Heart right ventricle (tissue), 16 donors: ENCODE results near the gene PTPRD. TPM values are rescaled to one million over a fixed set of nuclear protein-coding genes. Genes with fewer than 3 reads are reported as not detected.

Experiments used
- ATAC-seq, 8 donors: fragments of 200-7000 bp; cut with Tn5 transposase; one replicate each; pipeline ENCODE4 v1.9.1; 2020; ENCODE audit warnings: mild to moderate bottlenecking in 8 of 8, moderate library complexity in 8 of 8, moderate number of reproducible peaks in 1 of 8
- DNase-seq, 2 donors: peaks; one replicate each; pipeline ENCODE4 v3.0.0-alpha.2; 2020
- H3K27ac ChIP-seq, 10 donors: fragments of 200-600 bp; sonication (generic) in 2 of 10; one replicate each; pipeline versions ENCODE4 v1.5.0 to v1.8.0; 2020 to 2022; ENCODE audit warnings: mild to moderate bottlenecking in 3 of 10
- H3K27me3 ChIP-seq, 7 donors: fragments of 200-600 bp; one replicate each; pipeline ENCODE4 v1.8.0; 2021 to 2022; ENCODE audit warnings: mild to moderate bottlenecking in 2 of 7
- H3K36me3 ChIP-seq, 9 donors: fragments of 200-600 bp; sonication (generic) in 1 of 9; one replicate each; pipeline versions ENCODE4 v1.5.0 to v1.8.0; 2020 to 2022; ENCODE audit warnings: mild to moderate bottlenecking in 2 of 9
- H3K4me1 ChIP-seq, 9 donors: fragments of 200-600 bp; sonication (generic) in 1 of 9; one replicate each; pipeline versions ENCODE4 v1.5.0 to v1.8.0; 2020 to 2022; ENCODE audit warnings: mild to moderate bottlenecking in 4 of 9
- H3K4me3 ChIP-seq, 10 donors: fragments of 200-600 bp; sonication (generic) in 2 of 10; one replicate each; pipeline versions ENCODE4 v1.5.0 to v1.8.0; 2020 to 2022; ENCODE audit warnings: mild to moderate bottlenecking in 7 of 10, moderate library complexity in 2 of 10
- H3K9me3 ChIP-seq, 11 donors: fragments of 200-600 bp in 10 of 11; sonication (generic) in 2 of 11; one replicate each; pipeline versions ENCODE4 v1.5.0 to v1.8.0; 2013 to 2022; ENCODE audit warnings: mild to moderate bottlenecking in 2 of 11, control low read depth in 1 of 11, moderate library complexity in 1 of 11
- WGBS, 2 donors: extraction: QIAGEN DNeasy Blood & Tissue Kit; methylation state at CpG; one replicate each; pipeline ENCODE4 v1.1.7; 2013; ENCODE audit warnings: inconsistent platforms in 1 of 2; 5-methylcytosine and 5-hydroxymethylcytosine counted together
- intact Hi-C, 10 donors: fragments of 100-400 bp; cut with DNase I; formaldehyde crosslinking; loops; one replicate each; pipeline versions ENCODE4 v1.11.1 to v1.14.2; 2022
- polyA plus RNA-seq, 2 donors: library from polyadenylated mRNA; stranded (reverse); fragments of 200-250 nt; gene quantifications; one replicate each; pipeline ENCODE4 v1.2.3, GENCODE V29; 2013
- total RNA-seq, 10 donors: library from RNA; stranded (reverse); fragmentation: NEBNext Ultra II Directional in 3 of 10; extraction: Animal tissue kit (Norgen Biotek cat#: 25700) in 3 of 10; gene quantifications; one replicate each; pipeline versions ENCODE4 v1.2.1 to v1.2.4, GENCODE V29; 2021 to 2023
- TF ChIP-seq, protein P1 (sequence below), 9 donors: fragments of 200-600 bp; sonication (generic) in 2 of 9; IDR thresholded peaks; one replicate each; pipeline versions ENCODE4 v1.5.0 to v1.8.0; 2021 to 2022; ENCODE audit warnings: antibody characterized with exemption in 9 of 9, mild to moderate bottlenecking in 5 of 9, moderate library complexity in 1 of 9
- donor health status: Arrhythmogenic right ventricular cardiomyopathy.
- donor health status: ischemic (EF 13 %, LVEDD 7.1; RV severe dilation, severe dysfunction).
- donor health status: healthy with polysubstance abuse.
- donor health status: DM: no; HTN: yes; CAD: no.
- donor health status: DM: no; HTN: no; CAD: no.
- donor health status: ischemic (EF 25% LVEDD 6.9; RV normal size, moderate dysfunction).
- donor health status: ischemic (EF 25% LVEDD 5.7; RV mildly dilated, moderate dysfunction).
- donor health status: healthy.
- donor health status: DM: yes; HTN: yes; CAD: no.
- donor health status: Ischemic cardiomyopathy.
- donor health status: ischemic (EF 35%, LVEDD 5.7; RV mildly dilated, moderate dysfunction).
- donor health status: nonischemic (EF 11% LVEDD 7.7; RV severe dilation, severe dysfunction).
- donor health status: DM: yes; HTN: yes; CAD: no.
- donor health status: PGD.
- donor health status: ischemic (EF 29% LVEDD 5.4; RV normal size, mild dysfunction).
- donor health status: nonischemic (EF 23%, LVEDD 6.1; RV moderate dilation, normal function).

Gene PTPRD
- total and polyA plus RNA-seq, 12 donors: 1.4 to 25.2 (median 13.0) TPM

DNA sequence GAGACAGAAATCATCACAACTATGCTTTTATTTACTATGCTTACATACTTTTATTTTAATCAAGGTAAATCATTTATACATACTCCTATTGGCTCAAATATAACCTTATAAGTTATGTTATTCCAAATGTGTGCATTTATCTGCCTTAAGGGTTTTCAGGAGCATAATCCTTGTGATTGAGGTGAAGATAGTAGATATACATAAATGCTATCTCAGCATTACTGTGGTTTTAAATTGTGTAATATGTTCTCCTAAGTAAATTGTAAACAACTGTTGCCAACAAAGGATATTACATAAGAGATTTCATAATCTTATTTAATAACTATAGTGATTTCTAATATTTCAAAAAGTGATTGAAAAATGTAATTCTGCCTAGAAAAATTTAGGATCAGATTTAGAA lies 1438.4 kb downstream of the PTPRD start:
- no peaks in the 10 kb centered on the region for H3K36me3 ChIP-seq
- H3K4me3 ChIP-seq: no peak overlapping the region
- intact Hi-C loops: no loop called here
- no peaks in the 10 kb centered on the region for H3K27me3 ChIP-seq
- H3K27ac ChIP-seq: no peak overlapping the region
- ATAC-seq (no peak), DNase-seq (no peak)
- TF ChIP-seq, protein P1, sequence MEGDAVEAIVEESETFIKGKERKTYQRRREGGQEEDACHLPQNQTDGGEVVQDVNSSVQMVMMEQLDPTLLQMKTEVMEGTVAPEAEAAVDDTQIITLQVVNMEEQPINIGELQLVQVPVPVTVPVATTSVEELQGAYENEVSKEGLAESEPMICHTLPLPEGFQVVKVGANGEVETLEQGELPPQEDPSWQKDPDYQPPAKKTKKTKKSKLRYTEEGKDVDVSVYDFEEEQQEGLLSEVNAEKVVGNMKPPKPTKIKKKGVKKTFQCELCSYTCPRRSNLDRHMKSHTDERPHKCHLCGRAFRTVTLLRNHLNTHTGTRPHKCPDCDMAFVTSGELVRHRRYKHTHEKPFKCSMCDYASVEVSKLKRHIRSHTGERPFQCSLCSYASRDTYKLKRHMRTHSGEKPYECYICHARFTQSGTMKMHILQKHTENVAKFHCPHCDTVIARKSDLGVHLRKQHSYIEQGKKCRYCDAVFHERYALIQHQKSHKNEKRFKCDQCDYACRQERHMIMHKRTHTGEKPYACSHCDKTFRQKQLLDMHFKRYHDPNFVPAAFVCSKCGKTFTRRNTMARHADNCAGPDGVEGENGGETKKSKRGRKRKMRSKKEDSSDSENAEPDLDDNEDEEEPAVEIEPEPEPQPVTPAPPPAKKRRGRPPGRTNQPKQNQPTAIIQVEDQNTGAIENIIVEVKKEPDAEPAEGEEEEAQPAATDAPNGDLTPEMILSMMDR (IDR thresholded peaks at IDR 0.05): no peak
- H3K4me1 ChIP-seq: no peaks in the 10 kb centered on the region
- H3K9me3 ChIP-seq: no peaks in the 10 kb centered on the region

DNA sequence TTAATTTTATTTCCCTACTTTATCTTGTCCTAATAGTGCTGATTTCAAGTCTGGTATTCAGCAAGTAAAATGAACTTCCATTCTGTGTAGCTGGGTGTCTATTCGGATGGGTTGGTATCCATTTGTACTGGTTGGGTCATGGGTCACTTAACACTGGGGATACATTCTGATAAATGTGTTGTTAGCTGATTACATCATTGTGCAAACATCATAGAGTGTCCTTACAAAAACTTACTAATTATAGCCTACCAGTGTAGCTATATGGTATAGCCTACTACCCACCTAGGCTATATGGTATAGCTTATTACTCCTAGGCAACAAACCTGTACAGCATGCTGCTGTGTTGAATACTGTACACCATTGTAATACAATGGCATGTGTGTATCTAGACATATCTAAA lies 1439.5 kb downstream of the PTPRD start:
- DNase-seq (no peak), ATAC-seq (no peak)
- Histone ChIP-seq H3K9me3 (no peaks in the 10 kb centered on the region), H3K4me1 (no peaks in the 10 kb centered on the region), H3K27me3 (no peaks in the 10 kb centered on the region), H3K27ac (no peak overlapping the region), H3K4me3 (no peak overlapping the region), H3K36me3 (no peaks in the 10 kb centered on the region)
- TF ChIP-seq, protein P1 (IDR thresholded peaks at IDR 0.05): no peak
- 83 to 89% methylated on average over 1 of the region's 1 CpG for WGBS, 2 donors
- intact Hi-C loops: no loop called here

DNA sequence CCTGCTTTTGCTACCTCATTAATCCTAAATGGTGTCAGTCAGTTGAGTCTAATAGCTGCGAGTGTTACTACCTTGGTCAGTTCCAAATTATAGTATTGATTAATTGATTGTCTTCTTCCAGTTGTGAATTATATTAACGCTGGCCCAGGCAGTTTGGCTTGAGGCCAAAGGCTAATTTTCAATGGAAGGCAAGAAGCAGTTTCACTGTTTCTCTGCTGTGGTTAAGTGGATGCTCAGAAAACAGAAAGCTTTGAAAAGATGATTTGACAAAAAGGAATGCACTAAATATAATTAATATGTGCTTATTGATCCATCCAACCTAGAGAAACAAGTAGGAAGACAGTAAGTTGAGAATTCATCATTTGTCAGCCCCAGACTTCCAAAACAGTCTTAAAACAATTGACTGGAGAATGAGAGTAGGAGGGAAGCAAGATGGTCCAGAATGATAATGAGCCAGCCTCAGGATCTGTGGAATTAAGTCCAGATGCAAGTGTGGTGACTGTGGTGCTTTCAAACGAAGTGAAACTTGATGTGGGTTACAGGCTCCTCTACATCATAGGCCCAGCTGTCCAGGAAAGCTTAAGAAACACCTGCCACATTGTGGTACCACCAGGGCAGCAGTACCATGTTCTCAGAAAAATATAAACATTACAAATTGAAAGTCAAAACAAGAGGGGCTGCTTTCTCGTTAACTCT lies 1442.2 kb downstream of the PTPRD start:
- Histone ChIP-seq H3K27me3 (no peaks in the 10 kb centered on the region), H3K4me3 (no peak overlapping the region), H3K4me1 (no peaks in the 10 kb centered on the region), H3K36me3 (no peaks in the 10 kb centered on the region), H3K9me3 (no peaks in the 10 kb centered on the region), H3K27ac (no peak overlapping the region)
- intact Hi-C loops: no loop called here
- DNase-seq (no peak), ATAC-seq (no peak)
- 51 to 55% methylated on average over 4 of the region's 4 CpGs for WGBS, 2 donors
- TF ChIP-seq, protein P1 (IDR thresholded peaks at IDR 0.05): no peak

DNA sequence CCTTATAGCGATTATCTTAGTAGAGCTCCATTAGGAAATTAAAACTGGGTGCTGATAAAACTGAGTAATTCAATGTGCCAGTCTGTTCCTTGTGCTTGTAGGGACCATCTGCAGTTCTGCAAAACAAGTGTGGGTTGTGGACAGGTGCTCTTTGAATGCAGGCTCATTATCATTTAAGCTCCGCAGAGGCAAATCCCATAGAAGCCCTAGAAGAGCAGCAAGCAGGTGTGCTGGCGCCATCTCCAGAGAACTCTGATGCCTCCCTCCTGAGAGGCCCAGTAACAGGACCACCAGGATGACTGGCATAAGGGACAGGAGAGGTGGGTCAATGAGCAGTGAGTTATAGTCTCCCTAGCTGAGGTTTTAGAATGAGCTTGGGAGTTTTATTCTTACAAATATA lies 1470.8 kb downstream of the PTPRD start:
- TF ChIP-seq, protein P1 (IDR thresholded peaks at IDR 0.05): no peak
- ATAC-seq (no peak), DNase-seq (no peak)
- no peaks in the 10 kb centered on the region for H3K4me1 ChIP-seq
- H3K9me3 ChIP-seq: no peaks in the 10 kb centered on the region
- H3K36me3 ChIP-seq: no peaks in the 10 kb centered on the region
- WGBS, 2 donors: 60 to 74% methylated on average over 3 of the region's 3 CpGs
- intact Hi-C loops: no loop called here
- no peak overlapping the region for H3K27ac ChIP-seq
- no peaks in the 10 kb centered on the region for H3K27me3 ChIP-seq
- H3K4me3 ChIP-seq: no peak overlapping the region
